NCI-H2081 (cell line): ENCODE data around the gene ZBTB14.

ENCODE experiments used
- DNase-seq, 2 experiments: peaks; one replicate each; lab custom pipeline; 2025; lab: John Stamatoyannopoulos, UW

Gene ZBTB14

DNA sequence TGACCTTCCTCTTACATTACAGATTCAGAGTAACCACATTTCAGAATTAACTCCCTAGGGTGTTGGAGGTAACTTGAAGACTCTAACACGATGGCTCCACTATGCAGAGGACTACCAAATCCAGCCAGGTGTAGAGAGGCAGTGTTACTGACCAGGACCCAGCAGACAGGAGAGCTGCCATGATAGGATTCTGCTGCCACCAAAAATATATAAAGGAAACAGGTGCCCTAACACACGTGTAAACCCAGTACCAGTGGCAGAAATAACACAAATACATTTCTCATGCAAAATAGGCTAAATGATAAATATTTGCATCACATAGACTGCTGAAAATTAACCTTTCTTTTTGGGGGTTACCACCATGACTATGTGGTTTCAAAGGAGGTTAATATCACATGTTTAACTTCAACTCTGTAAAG, 7.0 kb downstream of the ZBTB14 start:
- DNase-seq: no peak

DNA sequence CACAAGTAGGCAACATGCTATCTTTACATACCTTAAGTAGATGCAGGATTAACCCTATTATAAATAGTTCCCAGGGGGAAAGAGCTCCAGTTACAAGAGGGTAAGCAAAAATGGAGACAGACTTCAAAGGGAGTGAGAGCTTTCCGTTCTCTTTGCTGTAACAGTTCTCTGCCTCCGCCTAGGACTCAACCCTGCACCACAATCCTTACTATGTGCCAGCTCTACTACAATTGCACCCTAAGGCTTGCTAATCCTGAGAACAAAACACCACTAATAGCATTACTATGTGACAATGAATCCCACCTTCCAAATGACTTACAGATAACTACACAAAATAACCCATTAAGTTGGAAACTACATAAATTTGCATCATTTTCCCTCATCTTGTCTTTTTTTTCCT, 7.7 kb downstream of the ZBTB14 start:
- no peak for DNase-seq

DNA sequence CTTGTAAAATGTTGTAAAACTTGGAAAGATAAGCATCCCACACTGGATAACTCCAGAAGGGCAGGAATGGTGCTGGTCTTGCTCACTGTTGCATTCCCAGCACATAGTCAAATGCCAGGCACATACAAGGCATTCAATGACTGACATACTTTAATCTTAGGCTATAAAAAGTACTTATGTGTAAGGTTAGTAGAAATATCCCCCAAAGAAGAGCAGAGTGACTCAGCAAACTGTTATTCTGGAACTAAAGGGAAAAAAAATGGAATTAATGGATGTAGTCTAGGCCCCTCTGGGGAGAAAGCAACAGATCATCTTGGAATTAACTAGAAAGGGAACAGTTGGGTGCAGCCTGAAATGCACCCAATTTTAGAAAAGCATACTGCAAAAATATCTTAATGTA, 9.0 kb downstream of the ZBTB14 start:
- DNase-seq: no peak

DNA sequence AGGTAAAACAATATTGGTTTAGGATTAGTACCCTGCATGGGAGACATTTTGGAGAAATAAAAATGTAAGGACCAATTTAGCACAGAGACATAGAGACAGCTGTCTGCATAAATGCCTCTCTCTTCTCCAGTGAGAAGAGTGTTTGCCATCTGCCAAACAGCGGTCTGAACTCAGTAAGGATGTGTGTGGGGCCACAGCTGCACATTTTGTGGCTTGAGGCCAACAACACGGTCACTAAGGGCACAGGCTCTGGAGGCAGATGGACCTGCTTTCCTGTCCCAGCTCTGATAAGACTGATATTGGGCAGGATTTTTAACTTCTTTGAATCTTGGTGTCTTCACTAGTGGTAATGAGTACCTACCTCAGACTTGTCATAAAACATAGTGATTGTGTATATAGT, 10.2 kb downstream of the ZBTB14 start:
- DNase-seq: peak; percentile 28 to 87

DNA sequence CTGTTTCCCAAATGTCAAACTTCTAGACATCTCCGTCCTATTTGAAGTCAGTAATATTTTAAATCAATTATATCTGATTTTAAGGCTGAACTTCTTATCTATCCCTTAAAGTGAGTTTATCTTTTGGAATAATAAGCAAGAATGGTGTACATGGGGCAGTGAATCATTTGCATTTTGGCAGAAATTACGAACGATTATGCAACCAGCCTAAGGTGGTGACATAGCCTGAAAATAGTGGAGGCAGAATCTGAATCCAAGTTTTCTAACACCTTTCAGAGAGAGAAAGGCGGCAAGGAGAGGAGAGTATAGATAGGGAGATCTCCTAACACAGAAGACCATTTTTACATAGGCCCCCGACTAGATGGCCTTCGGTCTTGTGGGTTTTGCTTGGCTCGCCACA, 10.7 kb downstream of the ZBTB14 start:
- DNase-seq: no peak

DNA sequence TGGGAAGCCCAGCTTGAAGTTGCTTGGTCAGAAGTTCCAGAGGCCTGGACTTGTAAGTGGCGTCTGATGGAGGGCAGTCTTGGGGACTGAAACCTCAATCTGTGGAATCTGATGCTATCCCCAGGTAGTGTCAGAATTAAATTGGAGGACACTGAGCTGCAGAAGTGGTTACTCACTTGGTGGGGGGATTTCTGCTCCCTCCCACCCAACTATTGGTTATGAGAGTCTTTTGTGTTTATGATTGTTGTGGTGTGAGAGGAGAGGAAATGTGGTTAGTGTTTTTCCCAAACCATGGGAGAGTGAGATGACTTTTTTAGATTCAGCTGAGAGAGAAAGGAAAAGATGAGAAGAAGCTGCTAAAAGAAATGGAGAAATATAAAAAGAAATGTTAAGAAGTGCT, 12.8 kb downstream of the ZBTB14 start:
- DNase-seq: no peak

DNA sequence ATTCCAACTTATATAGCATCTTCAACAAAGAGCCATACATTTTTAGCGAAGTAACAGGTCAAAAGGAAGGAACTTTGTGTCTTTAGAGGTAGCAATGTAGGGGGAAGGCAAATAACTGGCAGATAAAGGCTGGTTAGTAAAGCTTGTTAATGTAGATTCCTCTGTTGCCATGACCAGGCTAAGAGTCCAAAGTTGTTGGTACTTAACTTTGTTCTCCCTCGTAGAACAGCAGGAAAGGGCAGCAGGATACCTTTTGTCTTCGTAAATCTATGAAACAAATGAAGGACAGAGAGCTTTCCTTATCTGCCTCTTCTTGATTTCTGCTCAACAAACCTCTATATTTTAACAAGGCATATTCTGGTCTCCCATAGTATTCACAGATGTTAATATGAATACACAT, 18.6 kb downstream of the ZBTB14 start:
- no peak for DNase-seq

DNA sequence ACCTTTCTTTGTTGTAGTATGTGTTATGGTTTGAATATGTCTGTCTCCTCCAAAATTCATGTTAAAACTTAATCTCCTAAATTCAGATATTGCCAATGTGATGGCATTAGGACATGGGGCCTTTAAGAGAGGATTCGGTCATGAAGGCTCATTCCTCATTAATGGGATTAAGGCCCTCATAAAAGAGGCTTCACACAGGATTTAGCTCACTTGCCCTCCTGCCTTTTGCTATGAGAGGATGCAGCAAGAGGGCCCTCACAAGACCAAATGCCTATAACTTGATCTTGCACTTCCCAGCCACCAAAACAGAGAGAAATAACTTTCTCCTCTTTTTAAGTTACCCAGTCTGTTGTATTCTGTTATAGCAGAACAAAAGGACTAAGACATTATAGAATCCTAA, 19.7 kb downstream of the ZBTB14 start:
- DNase-seq: no peak

DNA sequence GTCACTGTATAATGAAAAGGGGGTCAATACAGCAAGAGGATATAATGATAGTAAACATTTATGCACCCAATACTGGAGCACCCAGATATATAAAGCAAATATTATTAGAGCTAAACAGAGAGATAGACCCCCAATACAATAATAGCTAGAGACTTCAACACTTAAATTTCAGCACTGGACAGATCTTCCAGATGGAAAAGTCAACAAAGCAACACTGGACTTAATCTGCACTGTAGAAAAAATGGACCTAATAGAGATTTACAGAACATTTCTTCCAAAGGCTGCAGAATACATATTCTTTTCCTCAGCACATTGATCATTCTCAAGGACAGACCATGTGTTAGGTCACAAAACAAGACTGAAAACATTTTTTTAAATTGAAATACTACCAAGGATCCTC, 26.7 kb downstream of the ZBTB14 start:
- no peak for DNase-seq

DNA sequence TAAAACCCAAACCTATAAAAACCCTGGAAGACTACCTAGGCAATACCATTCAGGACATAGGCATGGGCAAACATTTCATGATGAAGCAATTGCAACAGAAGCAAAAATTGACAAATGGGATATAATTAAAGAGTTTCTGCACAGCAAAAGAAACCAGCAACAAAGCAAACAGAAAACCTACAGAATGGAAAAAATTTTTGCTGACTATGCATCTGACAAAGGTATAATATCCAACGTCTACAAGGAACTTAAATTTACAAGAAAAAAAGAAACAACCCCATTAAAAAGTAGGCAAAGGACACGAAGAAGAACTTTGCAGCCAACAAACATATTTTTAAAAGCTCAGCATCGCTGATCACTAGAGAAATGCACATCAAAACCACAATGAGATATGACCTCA, 28.8 kb downstream of the ZBTB14 start:
- no peak for DNase-seq

DNA sequence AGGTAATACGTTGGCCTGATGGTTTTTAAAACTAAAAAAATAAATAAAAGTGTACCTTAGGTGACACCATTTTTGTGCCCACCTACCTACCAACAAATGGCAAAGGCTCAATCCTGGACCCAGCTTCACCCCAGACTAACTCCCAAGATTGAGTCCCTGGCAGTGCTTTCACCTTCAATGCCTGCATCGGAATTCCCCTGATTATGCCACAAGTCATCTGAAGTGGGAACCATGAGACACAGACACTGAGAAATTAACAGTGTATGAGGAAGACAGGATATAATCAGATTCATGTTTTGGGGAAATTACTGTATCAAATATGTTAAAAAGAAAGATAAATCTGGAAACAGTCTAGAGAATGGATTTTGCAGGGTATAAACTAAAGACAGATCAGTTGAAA, 41.6 kb downstream of the ZBTB14 start:
- no peak for DNase-seq

DNA sequence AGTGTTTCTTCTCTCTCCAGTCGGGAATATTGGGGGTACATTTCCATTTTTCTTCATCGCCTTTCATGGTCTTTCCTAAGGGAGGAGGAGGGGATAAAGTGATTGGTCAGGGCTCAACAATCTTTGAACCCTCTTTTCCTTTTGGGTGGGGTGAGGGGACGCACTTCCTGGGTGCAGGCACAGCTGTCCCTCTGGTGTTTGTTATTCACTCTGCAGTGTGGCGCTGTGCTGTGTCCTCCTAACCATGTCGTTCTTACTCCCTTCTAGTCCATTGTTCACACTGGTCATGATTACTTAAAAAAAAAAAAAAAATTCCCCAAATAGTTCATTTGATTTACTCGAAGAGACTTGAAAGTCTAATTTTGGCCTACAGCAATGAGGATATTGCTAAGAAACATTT, 44.4 kb downstream of the ZBTB14 start:
- DNase-seq: no peak

DNA sequence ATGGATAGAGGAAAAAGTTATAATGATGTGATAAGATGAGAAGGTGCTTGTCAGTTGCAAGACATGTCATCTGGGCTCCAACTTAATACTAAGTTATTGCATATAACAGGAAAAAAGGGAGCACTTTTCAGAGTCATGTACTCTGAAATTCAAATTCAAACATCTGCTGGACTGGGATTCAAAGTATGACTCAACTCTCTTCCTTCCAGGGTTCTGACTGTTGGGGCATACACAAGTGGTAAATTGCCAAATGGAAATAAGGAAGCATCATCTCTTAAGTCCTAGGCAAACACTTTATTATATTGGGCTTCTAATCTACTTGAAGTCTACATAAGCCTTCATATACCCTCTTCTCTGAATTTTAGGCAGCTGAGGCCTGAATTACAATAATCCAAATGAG, 44.9 kb downstream of the ZBTB14 start:
- no peak for DNase-seq

DNA sequence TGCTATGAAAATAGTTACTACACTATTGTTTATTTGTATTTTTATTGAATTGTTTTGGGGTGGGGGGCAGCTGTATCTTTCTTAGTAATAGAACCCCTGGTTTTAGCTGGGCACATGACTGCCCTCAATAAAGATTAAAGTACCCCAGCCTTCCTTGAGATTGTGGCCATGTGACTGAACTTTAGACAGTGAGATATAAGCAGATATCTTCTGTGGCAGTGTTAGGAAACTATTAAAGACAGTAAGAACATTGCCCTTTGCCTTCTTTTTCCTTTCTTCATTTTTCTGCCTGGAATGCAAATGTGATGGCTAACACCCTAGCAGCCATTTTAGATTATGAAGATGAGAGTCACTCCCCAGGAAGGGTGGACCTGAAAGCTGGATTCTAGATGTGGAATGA, 50.6 kb downstream of the ZBTB14 start:
- DNase-seq: no peak

DNA sequence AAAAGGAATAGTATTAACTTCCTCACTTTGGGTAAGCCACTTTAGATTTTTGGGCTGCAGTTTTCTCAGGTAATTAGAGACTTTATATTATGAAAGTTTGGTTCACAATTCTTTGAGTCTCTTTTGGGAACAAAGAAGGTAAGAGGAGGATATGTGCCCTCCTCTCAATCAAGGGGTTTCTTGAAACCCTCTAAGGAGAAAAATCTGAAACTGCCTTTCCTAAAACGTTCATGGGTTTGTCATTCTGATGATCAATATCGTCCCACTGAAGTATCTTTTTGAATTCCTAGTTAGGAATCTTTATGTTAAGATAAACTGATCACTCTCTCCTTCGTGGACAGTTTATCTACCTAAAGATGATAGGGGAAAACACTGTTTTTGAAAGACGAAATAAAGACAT, 56.1 kb downstream of the ZBTB14 start:
- DNase-seq: no peak
